Frontal cortex (tissue), 4 donors: ENCODE results near the gene HTR2B. TPM values are rescaled to one million over a fixed set of nuclear protein-coding genes. Genes with fewer than 3 reads are reported as not detected.

ENCODE experiments used
- DNase-seq, 2 donors: peaks; one replicate each; pipeline ENCODE4 v3.0.0; 2012; ENCODE audit warnings: low spot score in 2 of 2
- FAIRE-seq: peaks from 2 replicates; lab custom pipeline; 2012; peaks lifted over from hg19 to GRCh38; lab: Jason Lieb, UNC
- total RNA-seq: library from RNA; depleted of rRNA; stranded (reverse); fragments of >200 nt; gene quantifications from one replicate; pipeline ENCODE4 v1.2.3, GENCODE V29; 2014
- donor health status: control.
- donor health status: control.
- donor health status: control.

HTR2B gene
- total RNA-seq, 1 donor from 2014 or later: 0.41 TPM

DNA sequence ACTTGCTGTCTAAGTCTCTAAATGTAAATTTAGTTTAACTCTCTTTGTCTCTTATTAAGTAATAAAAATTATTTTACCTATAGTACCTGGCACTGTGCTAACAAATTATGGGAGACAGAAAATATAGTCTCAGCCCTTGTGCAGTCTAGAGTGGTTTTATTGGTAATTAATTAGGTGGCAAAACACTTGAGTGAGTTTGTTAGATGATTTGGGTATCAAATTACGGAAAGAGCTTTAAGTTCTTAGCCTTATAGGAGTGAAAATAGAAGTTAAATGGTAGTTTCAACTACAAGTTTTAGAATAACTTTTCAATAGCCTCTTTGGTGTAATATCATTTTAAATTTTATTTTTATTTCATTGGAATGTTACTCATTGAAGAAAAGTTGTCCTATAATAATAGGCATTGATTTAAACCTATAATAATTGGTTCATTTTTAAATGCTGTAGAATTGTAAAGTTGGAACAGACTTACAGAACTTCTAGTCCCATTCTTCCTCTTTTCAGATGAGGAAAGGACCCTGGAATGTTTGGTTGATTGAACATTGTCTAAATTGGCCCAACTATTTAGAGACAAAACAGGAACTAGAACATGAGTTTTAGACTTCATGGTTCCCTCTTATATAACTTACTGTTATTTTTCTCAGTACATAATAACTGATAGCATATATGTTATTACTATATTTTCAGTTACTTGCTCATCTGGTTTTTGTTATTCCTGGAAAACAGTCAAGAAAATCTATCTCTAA lies 10.2 kb upstream of the HTR2B start:
- DNase-seq: peak in 1 of 2 donors; percentile 2
- peak; percentile 21 for FAIRE-seq

DNA sequence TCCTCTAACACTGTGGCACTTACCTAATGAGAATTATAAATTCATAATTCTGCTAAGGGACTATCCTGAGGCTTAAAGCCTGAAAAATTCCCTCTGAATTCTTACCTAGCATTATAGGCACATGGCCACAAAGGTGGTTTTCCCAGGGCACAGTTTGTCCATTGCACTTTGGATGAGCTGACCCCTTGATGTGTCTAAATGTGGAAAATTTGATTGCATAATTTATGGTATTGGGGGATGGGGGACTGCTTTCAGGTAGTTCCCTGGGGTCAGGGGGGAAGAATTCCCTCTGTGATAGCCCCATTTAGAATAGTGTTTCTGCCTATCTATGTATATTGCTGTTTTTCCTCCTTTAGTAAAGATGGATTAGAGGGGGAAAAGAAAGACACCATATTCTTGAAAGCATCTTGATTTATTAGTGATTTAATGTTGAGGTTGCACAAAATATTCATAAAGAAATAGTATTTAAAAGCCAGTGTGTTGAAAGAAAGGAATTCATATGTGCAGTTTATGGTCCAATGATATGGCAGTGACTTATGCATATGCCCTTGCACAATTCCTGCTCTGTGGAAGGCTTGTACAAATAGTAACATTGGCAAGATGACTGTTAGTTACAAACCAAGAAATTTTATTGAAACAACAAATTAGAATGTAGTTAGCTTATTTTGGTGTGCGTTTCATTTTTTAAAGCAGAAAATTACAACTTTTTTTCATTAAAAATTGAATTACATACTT lies 8.7 kb upstream of the HTR2B start:
- no peak for FAIRE-seq
- no peak for DNase-seq

- FAIRE-seq (no peak), DNase-seq (no peak)
Observed at GRCh38 chr2:231132129-231132528, 7.3 kb upstream of the HTR2B start.

DNA sequence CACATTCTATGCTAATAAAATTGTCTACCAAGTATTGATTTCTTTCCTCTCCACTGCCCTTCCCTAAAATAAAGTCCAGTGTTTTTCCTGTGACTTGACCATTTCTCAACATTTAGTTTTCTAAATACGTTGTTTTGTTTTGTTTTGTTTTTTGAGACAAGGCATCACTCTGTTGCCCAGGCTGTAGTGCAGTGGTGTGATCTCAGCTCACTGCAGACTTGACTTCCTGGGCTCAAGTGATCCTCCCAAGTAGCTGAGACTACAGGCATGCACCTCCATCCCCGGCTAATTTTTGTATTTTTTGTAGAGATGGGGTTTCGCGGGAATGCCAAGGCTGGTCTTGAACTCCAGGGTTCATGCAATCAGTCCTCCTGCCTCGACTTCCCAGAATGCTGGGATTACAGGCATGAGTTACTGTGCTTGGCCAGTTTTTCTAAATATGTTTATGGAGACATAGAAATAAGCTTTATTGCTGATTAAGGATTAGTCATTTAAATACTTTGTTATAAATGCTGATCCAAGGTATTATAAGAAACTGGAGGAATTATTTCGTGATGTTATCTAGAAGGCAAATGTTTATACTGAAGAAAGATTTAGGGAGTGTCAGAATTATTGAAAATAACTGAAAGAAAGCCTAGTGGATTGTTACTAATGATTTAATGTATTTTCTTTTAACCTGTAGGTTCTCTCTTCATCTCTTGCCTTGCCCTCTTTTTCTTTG lies 5.7 kb upstream of the HTR2B start:
- no peak for DNase-seq
- no peak for FAIRE-seq

DNA sequence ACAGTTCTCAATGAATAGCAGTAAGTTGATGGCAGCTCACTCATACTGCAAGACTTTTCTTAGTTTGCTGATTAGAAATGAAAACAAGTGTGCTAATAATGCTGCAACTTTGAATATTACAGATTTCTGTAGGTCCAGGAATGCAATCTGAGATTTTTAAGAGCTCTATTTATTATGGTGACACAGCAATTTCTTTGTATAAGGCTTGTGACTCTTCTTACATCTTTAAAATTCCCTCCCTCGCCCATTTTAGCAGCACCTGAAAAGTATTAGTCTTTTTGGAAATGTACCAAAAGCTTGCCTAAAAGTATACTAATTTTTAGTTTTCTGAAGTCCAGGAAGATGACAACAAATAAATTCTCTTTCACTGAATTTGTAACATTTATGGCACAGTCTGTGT lies 4.4 kb upstream of the HTR2B start:
- FAIRE-seq (no peak), DNase-seq (no peak)

DNA sequence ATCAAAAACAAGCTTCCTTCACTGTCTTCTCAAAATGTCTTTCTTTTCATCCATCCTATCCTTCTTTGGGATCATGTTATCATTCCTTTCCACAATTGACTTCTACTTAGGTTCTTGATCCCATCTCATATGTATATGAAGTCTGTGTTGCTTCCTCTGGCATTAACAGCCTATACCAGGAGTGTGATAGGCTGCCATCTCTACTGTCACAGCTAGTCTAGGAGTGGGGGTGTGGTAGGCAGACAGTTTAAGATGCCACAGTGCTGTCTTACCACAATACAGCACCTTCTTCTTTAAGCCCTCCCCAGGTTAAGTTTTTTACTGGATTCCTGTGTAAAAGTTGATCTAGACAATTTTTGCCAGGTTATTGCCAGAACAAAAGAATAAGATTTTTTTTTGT lies 3.7 kb upstream of the HTR2B start:
- FAIRE-seq (no peak), DNase-seq (no peak)

- no peak for DNase-seq
- no peak for FAIRE-seq
Observed at GRCh38 chr2:231127936-231128335, 3.1 kb upstream of the HTR2B start.

- no peak for FAIRE-seq
- DNase-seq: no peak
Observed at GRCh38 chr2:231127480-231127879, 2.6 kb upstream of the HTR2B start.

GRCh38 chr2:231126123-231126522 lies 1.3 kb upstream of the HTR2B start:
- DNase-seq (no peak), FAIRE-seq (no peak)

DNA sequence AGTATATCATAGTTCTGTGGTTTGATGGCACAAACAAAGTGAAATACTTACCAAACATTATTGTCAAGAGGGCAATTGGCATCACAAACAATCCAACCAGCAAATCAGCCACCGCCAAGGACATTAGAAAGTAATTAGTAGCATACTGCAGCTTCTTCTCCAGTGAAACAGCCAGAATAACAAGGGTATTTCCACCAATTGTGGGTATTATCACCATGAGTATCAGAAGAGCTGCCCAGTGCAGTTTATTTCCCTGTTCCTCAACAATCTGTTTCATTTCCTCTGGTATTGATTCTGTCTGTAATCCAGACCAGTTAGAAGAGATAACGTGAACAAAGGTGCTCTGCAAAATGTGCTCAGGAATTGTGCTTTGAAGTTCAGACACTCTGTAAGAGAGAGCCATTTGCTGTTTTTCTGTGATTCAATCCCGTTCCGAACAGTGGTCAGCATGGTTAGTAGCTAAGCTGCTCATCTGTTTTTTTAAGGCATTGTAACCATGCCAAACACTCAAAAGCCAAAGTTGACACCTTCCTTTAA lies 1.4 kb downstream of the HTR2B start:
- no peak for FAIRE-seq
- no peak for DNase-seq

GRCh38 chr2:231118614-231118942 lies 6.3 kb downstream of the HTR2B start:
- DNase-seq: no peak
- FAIRE-seq: no peak

DNA sequence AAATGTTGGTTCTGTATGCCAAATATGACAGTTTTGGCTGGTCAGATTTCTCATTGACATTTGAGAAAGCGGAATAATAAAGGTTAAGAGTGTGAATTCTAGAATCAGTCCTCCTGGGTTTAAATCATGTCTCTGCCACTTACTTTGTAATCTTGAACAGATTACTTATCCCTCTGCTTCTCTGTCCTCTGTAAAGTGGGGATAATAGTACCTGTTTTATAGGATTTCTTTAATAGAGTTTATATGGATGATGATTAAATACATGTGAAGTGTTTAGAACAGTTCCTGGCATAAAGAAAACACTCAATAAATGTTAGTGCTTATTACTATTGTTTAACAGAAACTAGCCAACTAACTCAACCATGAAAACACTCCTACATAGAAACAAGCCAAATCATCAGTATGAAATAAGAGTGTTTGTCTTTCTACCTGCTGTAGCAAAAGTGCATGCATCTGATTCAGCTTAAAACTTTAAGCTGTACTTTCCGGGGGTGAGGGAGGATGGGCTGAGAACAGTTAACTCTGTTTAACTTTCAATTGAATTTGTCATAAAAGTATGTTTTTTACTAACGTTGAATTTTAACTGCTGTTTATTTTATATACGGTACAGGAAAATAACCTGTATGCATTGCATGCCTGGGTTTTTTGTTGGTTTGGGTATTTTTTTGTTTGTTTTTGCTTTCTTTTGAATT lies 6.8 kb downstream of the HTR2B start:
- DNase-seq (no peak), FAIRE-seq (no peak)

GRCh38 chr2:231117148-231117547 lies 7.7 kb downstream of the HTR2B start:
- DNase-seq: no peak
- FAIRE-seq: peak; percentile 92

DNA sequence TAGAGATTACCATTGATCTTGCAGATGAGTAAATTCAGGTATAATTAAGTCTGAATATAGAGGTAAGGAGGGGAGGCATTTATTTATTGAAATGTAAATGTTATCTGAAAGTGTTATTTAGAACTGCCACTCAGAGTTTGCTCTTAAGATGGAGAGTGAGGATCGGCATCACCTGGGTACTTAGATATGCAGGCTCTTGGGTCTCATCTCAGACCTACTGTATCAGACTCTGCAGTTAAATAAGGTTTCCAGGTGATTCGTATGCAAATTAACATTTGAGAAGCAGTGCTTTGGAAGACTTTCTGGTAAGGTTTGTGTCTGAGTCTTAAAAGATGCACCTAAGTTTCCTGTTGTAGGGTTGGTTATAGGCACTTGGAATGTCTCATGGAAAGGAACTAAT lies 9.2 kb downstream of the HTR2B start:
- DNase-seq: no peak
- no peak for FAIRE-seq

GRCh38 chr2:231113489-231113888 lies 11.4 kb downstream of the HTR2B start:
- no peak for FAIRE-seq
- DNase-seq: no peak

- FAIRE-seq (no peak), DNase-seq (no peak)
Observed at GRCh38 chr2:231111987-231112386, 12.9 kb downstream of the HTR2B start.

- FAIRE-seq (no peak), DNase-seq (no peak)
Observed at GRCh38 chr2:231110551-231110950, 14.3 kb downstream of the HTR2B start.

- peak; percentile 83 for FAIRE-seq
Observed at GRCh38 chr2:231104115-231104713, 20.6 kb downstream of the HTR2B start.

GRCh38 chr2:231102772-231103171 lies 22.1 kb downstream of the HTR2B start:
- FAIRE-seq: no peak
- DNase-seq: no peak

More at GRCh38 chr2:231104115-231104713, 20.6 kb downstream of the HTR2B start:
- peak; percentile 3 to 18 for DNase-seq

GRCh38 chr2:231100990-231101389 lies 23.9 kb downstream of the HTR2B start:
- FAIRE-seq (no peak), DNase-seq (no peak)
